ENCODE data around the gene GCH1. TPM values are rescaled to one million over a fixed set of nuclear protein-coding genes. Genes with fewer than 3 reads are reported as not detected.
"Not testable (repeated sequence)": the region's sequence is repeated elsewhere in the genome, so short reads cannot be mapped to it uniquely, and the experiment has no call there.

Gene GCH1
- total RNA-seq, 4 donors from 2014 or later: 9.4 to 27.9 (median 18.7) TPM

- ATAC-seq (ENCODE audit: low FRiP score): no peak
- TF ChIP-seq, protein P1, sequence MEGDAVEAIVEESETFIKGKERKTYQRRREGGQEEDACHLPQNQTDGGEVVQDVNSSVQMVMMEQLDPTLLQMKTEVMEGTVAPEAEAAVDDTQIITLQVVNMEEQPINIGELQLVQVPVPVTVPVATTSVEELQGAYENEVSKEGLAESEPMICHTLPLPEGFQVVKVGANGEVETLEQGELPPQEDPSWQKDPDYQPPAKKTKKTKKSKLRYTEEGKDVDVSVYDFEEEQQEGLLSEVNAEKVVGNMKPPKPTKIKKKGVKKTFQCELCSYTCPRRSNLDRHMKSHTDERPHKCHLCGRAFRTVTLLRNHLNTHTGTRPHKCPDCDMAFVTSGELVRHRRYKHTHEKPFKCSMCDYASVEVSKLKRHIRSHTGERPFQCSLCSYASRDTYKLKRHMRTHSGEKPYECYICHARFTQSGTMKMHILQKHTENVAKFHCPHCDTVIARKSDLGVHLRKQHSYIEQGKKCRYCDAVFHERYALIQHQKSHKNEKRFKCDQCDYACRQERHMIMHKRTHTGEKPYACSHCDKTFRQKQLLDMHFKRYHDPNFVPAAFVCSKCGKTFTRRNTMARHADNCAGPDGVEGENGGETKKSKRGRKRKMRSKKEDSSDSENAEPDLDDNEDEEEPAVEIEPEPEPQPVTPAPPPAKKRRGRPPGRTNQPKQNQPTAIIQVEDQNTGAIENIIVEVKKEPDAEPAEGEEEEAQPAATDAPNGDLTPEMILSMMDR (IDR thresholded peaks at IDR 0.05): no peak
- DNase-seq (ENCODE audit: low spot score): no peak
These were observed 24.9 kb upstream of the GCH1 start for GRCh38 chr14:54927551-54927950.

- not testable (repeated sequence) for ATAC-seq (ENCODE audit: low FRiP score); DNase-seq (ENCODE audit: low spot score)
These were observed 23.9 kb upstream of the GCH1 start for GRCh38 chr14:54926570-54926969.

DNA sequence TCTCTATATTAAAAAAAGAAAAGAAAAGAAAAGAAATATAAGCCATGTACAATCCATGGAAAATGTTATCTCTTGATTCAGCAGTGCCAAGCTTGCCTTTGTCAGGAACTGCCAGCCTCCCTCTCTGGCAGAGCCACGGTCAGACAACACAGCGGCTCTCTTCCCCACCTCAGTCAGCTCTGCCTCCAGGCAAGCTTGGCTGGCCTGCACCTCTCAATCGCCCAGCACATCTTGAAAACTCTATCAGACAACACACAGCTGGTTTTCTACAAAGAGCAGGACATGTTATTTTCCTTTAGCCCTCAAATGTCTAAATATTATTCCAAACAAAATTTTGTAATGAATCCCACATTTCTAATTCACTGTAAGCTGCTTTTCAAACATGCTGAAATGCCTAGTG, 20.0 kb upstream of the GCH1 start:
- DNase-seq (ENCODE audit: low spot score): no peak
- TF ChIP-seq, protein P1 (IDR thresholded peaks at IDR 0.05): no peak
- no peak for ATAC-seq (ENCODE audit: low FRiP score)

DNA sequence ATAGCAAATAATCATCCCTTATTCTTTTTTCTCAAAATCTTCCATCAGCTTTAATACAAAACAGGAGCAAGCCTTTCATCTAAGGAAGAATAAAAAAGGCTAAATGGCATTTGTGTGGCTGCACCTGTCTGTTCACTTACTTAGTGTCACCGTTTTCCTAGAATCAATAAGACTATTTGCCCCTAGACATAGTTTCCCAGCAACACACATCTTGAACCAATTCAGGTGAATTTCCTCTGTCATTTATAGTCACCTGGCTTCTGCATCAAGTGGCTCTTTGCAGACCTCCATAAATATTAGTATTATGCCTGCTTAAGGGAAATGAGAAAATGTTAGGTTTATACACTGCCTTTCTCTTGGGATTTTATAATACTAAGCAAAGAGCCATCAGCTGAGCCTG, 17.4 kb upstream of the GCH1 start:
- ATAC-seq (ENCODE audit: low FRiP score): no peak
- TF ChIP-seq, protein P1 (IDR thresholded peaks at IDR 0.05): no peak

GRCh38 chr14:54919330-54919729, 16.7 kb upstream of the GCH1 start:
- ATAC-seq (ENCODE audit: low FRiP score) (no peak), DNase-seq (ENCODE audit: low spot score) (no peak)
- TF ChIP-seq, protein P1 (IDR thresholded peaks at IDR 0.05): no peak

More for the DNA sequence above, 17.4 kb upstream of the GCH1 start:
- no peak for DNase-seq (ENCODE audit: low spot score)

GRCh38 chr14:54918427-54918826, 15.8 kb upstream of the GCH1 start:
- TF ChIP-seq, protein P1 (IDR thresholded peaks at IDR 0.05): no peak
- no peak for ATAC-seq (ENCODE audit: low FRiP score)
- no peak for DNase-seq (ENCODE audit: low spot score)

DNA sequence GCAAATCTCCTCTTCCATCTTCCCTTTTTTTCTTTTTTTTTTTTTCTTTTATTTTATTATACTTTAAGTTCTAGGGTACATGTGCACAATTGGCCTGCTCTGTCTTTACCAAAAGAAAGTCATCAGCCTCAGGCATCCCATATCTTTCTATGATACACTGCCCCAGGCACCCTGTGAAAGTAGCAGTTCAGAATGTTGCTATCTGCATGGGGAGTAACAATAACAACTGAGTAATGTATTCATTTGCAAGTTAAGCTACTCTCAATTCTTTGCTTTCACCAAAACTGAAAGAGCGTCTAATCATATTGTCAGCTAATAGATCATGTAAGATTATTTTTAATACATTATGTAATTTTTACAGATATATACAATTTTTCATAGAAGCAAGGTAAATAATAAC, 13.5 kb upstream of the GCH1 start:
- TF ChIP-seq, protein P1 (IDR thresholded peaks at IDR 0.05): no peak
- ATAC-seq (ENCODE audit: low FRiP score) (no peak), DNase-seq (ENCODE audit: low spot score) (no peak)

Measured in omental fat pad (tissue), 4 donors.